GM21423 (cell line): ENCODE data around the gene YDJC.
"Not testable (repeated sequence)": the region's sequence is repeated elsewhere in the genome, so short reads cannot be mapped to it uniquely, and the experiment has no call there.

Experiments
- ATAC-seq: cut with Tn5 transposase; IDR thresholded peaks from one replicate; pipeline ENCODE4 v1.9.1; 2021; ENCODE audit warnings: mild to moderate bottlenecking, moderate library complexity; ENCODE audit not compliant: unreplicated experiment

YDJC gene

DNA sequence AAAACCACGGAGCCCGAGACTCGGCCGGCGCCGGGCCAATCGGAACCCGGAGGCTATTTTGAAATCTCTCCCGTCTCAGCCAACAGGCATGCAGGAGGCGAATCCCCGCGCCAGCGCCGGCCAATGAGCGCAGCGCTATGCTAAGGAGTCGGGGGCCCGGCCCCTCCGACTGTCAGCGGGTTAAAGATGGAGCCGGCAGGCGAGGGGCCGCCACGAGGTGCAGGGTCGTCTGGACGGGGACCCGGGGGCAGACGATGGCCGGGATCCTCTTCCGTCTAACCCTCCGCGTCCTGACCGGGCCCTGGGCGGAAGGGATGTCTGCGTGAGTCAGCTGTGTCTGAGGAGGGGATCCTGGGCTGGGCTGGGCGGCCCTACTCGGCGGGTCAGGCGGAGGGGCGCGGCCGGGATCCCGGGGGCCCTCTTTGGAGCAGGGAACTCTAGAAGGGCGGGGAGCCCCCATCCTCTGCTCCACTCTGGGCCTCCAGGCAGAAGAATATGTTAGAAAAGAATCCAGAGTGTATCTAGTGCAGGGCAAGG, 22.3 kb upstream of the YDJC start:
- peak; percentile 82 for ATAC-seq

DNA sequence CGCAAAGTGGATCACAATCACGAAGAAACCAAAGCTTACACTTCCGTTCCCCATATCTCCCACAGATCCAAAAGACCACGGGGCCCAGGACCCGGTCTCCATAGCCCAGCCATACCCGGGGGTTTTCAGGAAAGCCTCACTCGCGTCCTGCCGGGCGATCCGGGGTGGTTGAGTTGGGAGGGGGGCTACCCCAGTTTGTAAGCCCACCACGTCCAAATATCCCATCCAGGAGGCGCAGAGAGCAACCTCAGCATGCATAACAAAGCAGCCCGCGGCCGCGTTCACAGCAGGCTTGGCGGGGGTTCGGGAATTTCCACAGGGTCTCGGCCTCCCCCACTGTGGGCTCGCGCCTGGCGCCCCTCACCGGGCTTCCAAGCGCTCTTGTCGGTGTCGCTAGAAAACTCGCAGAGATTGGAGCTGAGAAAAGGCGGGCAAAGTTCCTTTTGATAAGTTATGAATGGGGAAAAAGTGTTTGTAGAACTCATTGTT, 21.7 kb upstream of the YDJC start:
- no peak for ATAC-seq

DNA sequence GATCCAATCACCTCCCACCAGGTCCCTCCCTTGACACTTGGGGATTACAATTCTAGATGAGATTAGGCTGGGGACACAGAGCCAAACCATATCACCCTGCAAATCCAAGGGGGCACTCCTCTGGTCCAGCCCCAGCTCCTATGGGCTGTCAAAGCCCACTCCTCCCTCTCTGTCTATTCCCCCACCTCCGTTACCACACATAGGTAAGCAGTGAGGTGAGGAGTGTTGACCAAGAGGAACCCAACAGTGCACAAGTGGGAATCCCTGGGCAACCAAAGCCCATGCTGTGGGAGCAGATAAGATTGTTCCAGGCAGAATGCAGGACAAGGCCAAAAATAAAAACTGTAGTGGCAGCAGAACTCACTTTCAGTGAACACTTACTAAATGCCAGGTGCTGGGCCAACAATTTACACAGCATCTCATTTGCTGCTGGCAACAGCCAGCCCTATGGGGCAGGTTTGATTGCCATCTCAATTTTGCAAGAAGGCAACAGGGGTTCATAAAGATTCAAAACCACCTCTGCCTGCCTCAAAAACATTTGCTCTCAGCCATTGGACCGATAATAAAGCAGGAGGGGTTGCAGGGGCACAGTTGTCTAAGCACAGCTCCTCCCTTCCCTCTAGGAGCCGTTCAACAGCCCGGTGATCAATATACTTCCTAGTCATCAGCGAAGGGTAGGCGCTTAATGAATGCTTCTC, 21.1 kb upstream of the YDJC start:
- ATAC-seq: no peak

DNA sequence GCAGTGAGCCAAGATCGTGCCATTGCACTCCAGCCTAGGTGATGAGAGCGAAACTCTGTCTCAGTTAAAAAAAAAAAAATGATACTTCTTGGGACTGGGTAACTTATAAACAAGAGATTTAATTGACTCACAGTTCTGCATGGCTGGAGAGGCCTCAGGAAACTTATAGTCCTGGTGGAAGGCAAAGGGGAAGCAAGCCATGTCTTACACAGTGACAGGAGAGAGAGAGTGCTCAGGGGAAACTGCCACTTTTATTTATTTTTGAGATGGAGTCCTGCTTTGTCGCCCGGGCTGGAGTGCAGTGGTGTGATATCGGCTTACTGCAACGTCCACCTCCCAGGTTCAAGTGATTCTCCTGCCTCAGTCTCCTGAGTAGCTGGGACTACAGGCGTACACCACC, 20.5 kb upstream of the YDJC start:
- no peak for ATAC-seq

DNA sequence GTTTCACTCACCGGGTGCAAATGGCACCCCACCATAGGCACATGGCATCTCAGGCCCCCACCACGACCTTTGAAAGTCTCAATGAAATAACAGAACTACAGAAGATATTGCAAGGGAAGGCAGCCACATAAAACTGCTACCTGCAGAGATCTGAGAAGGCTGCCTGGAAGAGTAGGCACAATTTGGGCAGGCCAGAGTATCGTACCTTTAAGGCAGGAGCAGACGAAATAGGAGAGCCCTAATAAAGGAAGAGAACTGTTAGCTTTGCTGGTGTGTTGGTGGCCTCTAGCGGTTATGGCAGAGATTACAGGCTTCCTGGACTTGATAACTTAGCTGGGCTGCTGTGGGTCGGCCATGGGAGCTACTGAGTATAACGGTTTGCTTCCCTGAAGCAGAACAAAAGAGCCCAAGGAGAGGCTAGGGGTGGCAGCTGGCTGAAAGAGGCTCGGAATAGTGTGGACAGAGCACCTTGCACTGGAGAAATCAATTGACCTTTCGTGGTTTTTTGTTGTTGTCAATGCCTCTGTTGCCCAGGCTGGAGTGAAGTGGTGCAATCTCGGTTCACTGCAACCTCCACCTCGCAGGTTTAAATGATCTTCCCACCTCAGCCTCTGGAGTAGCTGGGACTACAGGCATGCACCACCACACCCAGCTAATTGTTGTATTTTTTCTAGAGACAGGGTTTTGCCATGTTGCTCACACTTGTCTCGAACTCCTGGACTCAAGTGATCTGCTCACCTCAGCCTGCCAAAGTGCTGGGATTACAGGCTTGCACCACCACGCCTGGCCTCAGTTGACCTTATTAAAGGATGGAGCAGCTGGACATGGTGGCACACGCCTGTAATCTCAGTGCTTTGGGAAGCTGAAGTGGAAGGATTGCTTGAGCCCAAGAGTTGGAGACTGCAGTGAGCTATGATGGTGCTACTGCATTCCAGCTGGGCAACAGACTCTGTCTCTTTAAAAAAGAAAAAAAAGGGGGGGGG, 17.1 kb upstream of the YDJC start:
- ATAC-seq: no peak

DNA sequence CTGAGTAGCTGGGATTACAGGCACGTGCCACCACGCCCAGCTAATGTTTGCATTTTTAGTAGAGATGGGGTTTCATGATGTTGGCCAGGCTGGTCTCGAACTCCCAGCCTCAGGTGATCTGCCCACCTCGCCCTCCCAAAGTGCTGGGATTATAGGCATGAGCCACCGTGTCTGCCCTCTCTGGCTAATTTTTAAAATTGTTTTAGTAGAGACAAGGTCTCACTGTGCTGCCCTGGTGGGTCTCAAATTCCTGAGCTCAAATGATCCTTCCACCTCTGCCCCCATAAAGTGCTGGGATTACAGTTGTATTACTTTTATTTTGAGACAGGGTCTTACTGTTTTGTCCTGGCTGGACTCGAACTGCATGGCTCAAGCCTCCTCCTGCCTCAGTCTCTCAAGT, 15.7 kb upstream of the YDJC start:
- ATAC-seq: not testable (repeated sequence)

DNA sequence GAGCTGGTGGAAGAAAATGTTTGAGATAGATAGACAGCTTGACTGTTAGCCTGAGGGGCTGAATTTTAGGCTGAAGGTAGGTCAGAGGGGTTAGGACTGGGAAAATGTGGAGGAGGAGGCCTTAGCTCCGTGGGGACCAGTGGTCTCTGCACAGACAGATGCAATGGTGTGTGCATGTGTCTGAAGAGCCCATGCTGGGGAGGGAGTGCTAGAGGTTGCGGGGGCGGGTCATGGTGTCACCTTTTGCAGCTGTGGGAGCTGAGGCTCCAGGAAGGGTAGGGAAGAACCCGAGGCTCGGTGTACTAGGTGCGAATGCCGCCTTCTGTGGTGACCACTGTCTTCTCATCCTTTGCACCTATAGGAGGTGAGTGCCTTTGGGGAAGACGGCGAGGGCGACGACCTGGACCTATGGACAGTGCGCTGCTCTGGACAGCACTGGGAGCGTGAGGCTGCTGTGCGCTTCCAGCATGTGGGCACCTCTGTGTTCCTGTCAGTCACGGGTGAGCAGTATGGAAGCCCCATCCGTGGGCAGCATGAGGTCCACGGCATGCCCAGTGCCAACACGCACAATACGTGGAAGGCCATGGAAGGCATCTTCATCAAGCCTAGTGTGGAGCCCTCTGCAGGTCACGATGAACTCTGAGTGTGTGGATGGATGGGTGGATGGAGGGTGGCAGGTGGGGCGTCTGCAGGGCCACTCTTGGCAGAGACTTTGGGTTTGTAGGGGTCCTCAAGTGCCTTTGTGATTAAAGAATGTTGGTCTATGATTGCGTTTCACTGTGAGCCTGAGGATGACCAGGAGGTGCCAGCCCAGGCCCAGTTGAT, 13.9 kb upstream of the YDJC start:
- no peak for ATAC-seq

DNA sequence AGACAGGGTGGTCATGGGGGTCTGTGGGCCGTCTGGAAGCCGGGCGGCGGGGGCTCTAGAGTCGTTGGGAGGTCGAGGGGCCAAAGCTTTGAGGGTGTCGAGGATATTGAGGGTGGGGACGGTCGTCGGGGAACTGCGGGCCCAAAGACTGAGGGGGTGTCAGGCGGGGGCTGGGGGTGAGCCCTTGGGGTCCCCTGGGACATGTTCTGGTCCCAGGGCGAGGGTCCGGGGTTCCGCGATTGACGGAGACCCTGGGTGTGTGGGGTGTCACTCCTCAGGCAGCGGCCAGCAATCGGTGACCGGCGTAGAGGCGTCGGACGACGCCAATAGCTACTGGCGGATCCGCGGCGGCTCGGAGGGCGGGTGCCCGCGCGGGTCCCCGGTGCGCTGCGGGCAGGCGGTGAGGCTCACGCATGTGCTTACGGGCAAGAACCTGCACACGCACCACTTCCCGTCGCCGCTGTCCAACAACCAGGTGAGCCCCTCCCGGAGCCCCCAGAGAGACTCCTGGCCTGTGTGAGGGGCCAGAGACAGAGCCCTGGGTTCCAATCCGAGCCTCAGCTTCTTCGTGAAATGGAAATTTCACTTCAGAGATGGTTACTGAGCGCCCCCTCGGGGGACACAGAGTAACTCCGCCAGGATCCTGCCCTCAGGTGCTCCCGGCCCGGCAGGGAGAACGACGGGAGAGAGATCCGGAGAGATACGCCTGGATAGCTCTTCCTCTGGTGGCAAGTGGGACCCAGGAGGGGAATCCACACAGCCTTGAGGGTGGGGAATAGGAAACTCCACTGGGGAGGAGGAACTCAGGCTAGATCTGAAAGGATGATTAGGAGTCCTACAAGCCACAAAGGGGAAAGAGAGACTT, 13.0 kb upstream of the YDJC start:
- ATAC-seq: no peak

DNA sequence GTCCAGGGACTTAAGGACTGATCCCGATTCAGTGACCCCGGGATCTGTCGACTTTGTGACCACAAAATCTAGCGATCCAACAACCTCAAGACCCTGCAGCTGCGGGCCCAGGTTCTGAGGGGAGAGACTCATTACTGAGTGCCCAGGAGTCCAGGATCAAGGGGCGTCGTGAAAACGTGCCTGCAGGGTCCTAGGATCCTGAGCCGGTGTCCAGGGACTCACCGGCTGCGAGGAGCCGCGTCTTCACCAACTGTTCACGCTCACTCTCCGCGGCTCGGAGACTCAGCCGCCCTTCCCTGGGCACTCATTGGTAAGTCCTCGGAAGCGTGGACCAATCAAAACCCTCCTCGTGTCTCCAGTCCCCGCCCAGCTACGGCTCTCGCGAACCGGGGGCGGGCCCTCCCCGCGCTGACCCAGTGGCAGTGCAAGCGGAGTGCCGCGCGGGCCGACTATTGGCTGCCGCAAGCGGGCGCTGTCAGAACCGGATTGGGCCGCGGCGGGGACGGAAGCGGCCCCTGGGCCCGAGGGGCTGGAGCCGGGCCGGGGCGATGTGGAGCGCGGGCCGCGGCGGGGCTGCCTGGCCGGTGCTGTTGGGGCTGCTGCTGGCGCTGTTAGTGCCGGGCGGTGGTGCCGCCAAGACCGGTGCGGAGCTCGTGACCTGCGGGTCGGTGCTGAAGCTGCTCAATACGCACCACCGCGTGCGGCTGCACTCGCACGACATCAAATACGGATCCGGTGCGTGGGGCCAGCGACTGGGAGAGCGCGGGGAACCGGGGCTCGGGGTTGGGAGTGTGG, 12.2 kb upstream of the YDJC start, which contains the start of gene SDF2L1:
Gene SDF2L1 (plus strand): TSS at position 514 of the 795 bp plus-strand sequence. CDS start 35 bp downstream, at position 549.
- ATAC-seq: peak; percentile 92

DNA sequence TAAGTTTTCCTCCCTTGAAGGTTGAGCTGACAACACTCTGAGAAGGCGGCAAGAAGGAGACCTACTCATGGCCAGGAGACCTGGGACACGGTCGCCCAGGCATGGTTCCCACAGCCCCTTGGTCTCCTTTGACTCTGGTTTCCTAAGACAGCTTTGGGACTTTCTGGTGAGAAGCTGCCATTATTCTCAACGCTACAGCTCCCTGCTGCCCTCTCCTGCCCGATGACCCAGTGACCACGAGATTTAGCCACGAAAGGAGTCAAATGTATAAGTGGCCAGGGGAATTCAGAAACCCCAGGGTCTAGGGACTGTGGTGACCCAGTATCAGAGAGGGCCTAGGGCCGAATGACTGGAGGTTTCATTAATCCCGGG, 11.6 kb upstream of the YDJC start:
- ATAC-seq: peak; percentile 5

DNA sequence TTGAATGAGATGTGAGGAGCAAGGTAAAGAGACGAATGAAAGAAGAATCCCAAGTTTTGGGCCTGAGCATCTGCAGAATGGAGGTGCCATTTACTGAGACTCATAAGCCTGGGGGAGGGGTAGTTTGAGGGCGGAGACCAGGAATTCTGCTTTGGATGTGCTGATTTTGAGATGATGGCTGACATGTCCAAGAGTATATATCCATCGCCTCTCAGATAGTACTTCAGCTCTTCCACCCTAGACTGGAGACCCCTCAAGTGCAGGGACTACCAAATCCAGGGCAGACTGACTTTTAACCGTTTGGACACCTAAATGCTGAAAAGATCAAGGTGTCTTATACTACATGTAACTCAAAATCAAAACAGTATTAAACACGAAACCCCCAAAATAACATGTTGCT, 11.0 kb upstream of the YDJC start:
- ATAC-seq: no peak

DNA sequence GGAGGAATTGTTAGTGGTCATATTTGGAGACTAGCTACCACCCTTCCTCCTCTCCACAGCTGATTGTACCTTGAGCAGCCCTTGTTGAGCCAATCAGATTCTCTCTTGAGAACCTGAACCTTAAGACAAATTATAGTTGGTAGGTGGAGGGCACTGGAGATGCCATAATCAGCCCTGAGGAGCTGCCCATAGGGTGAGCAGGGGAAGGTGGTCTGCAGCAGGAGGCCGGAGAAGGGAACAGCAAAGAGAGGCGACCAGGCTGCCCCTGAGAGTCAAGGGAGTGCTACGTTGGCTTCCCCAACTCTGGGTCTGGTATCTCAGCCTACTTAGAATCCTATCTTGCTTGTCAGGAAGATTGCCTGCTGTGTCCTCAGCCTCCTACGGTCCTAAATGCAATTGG, 9.5 kb upstream of the YDJC start:
- no peak for ATAC-seq

DNA sequence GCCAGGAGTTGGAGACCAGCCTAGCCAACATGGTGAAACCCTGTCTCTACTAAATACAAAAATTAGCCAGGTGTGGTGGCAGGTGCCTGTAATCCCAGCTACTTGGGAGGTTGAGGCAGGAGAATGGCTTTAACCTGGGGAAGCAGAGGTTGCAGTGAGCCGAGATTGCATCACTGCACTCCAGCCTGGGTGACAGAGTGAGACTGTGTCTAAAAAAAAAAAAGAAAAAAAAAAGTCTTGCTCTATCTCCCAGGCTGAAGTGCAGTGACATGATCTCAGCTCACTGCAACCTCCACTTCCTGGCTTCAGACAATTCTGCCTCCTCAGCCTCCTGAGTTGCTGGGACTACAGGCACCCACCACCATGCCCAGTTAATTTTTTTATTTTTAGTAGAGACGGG, 7.6 kb upstream of the YDJC start:
- not testable (repeated sequence) for ATAC-seq

DNA sequence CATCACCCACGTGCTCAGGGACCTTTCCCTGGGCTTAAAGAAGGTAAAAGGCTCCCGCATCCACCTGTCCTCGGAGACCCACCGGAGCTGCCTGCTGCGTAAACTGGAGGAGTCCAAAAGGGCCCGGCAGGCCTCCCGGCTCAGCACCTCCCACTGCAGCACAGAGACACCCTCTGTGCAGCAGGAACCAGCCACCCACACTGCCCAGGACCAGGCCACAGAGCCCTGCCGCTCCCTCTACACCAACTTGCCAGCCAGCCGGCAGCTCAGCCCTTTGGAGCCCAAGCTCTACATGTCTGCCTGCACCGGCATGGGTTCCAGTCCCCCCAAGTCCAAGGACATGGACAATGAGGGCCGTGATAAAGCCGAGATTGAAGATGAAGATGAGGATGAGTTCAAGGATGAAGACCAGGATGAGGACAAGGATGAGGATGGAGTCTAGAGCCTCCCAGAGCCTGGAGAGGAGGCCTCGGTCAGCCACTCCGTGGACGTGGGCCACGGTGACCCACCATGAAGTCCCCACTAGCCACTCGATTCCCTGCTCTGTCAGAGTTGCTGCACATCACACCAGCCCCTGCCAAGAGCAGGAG, 6.9 kb upstream of the YDJC start:
- no peak for ATAC-seq

DNA sequence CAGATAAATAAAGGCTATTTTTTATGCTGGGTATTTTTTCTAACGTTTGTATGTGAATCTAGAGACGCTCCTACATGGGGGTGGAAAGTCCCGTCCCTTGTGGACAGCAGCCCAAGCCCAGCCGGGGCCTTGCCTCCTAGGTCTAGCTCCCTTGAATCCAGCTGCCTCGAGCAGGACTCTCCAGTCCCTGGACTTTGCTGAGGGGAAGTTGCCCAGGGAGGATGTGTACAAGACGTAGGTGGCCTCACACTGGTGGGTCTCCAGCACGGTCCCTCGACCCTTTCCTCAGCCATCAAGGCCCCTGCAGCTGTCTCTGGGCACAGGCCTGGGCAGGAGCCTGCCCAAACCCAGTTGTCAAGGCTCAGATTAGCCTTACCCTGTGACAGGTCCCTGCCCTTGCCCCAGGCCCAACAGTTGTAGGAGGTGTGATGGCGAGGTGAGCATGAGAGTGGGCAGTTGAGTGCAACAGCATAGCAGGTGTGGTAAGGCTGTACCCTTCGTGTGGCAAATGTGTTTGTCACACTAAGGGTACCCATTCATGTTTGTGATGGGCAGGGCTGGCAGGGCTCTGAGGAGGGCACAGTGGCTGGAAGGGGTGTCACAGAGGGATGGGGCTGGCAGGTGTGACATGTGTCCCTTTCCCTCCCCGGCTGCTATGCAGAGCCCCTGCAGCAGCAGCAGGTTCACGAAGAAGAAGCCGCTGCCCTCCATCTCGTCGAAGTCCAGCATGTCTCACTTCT, 6.1 kb upstream of the YDJC start:
- no peak for ATAC-seq

DNA sequence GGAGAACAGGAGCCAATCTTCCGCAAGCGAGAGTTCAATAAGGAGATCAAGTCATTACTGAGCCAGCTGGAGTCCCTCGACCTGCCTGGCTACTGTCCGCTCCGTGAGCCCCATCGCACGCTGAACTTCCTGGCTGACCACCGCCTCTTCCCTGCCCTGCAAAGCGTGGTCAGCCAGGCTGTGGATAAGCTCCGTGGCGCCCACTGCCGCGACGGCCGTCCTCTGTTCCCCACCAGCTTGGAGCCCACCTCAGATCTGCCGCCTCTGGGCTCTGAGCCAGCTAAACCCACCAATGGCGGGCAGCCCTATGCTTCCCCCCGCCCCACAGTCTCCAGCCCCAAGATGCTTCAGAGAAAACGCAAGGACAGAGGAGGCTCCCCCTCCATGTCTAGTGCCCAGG, 5.0 kb upstream of the YDJC start:
- ATAC-seq: no peak

DNA sequence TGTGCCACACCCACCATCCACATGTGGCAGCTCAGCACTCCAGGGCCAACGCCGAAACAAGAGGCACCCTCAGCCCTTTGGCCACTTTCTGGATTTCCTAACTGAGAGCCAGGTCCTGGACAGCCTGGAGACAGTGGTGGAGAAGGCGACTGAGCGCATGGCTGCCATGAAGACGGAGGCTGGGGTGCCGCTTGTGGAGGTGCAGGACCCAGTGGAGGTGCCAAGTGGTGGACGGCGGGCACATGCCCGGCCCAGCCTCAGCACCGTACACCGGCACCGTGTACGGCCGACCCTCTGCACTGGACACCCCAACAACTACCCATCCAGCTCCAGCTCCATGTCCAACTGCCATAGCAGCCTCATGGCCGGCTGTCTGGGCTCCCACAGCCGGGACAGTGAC, 4.3 kb upstream of the YDJC start:
- ATAC-seq: no peak

DNA sequence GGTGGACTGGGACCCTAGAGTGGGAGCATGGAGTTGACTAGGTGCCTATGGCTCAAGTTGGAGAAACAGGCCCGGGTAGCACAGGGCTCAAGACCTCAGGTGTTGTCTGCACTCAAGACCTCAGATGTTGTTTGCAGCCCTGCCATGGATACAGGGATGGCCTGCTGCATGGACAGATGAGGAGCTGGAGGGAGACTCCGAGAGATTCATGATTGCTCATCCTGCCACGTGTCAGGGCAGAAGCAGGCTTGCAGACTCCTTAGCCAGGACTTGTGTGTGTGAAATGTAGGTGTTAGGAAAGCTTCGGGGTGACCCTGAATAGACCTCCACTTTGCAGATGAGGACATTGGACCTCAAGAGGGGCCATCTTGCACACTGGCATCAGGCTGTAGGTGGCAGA, 3.7 kb upstream of the YDJC start:
- ATAC-seq: no peak
